Thyroid gland (tissue), 4 donors: ENCODE measurements around the gene FKBP14. TPM values are rescaled to one million over a fixed set of nuclear protein-coding genes. Genes with fewer than 3 reads are reported as not detected.
A peak's percentile ranks its signal among the peaks of the same experiment; 100 is the strongest.

ENCODE experiments used
- DNase-seq, 2 donors: peaks; one replicate each; pipeline ENCODE4 v3.0.0-alpha.2; 2019
- H3K27ac ChIP-seq, 3 donors: fragments of 200-600 bp; sonication (generic); 1 replicate in 2 of 3; 2 replicates in 1 of 3; pipeline ENCODE4 v1.5.1; 2016 to 2019; ENCODE audit warnings: mild to moderate bottlenecking in 1 of 3, moderate library complexity in 1 of 3
- H3K27me3 ChIP-seq: fragments of 200-600 bp; sonication (generic); one replicate; pipeline ENCODE4 v1.5.1; 2019
- H3K36me3 ChIP-seq, 2 donors: fragments of 200-600 bp; sonication (generic); one replicate each; pipeline ENCODE4 v1.5.1; 2016 to 2019
- H3K4me1 ChIP-seq, 2 donors: fragments of 200-600 bp; sonication (generic); one replicate each; pipeline ENCODE4 v1.5.1; 2017 to 2019
- H3K4me3 ChIP-seq, 3 donors: fragments of 200-600 bp; sonication (generic); replicated peaks in 1 of 3; 1 replicate in 2 of 3; 2 replicates in 1 of 3; pipeline ENCODE4 v1.5.1; 2016; ENCODE audit warnings: mild to moderate bottlenecking in 1 of 3
- H3K9me3 ChIP-seq: fragments of 200-600 bp; sonication (generic); one replicate; pipeline ENCODE4 v1.5.1; 2017
- POLR2A ChIP-seq, 2 donors: fragments of 450-650 bp; IDR thresholded peaks; one replicate each; pipeline ENCODE4 v1.6.1; 2017; ENCODE audit warnings: antibody characterized with exemption in 2 of 2, mild to moderate bottlenecking in 2 of 2, moderate library complexity in 1 of 2
- WGBS, 2 donors: methylation state at CpG; one replicate each; pipeline ENCODE4 v1.1.5; 2017; 5-methylcytosine and 5-hydroxymethylcytosine counted together
- intact Hi-C: fragments of 100-400 bp; cut with DNase I; formaldehyde crosslinking; loops from one replicate; pipeline ENCODE4 v1.15.1; 2023
- total RNA-seq, 4 donors: library from RNA; depleted of rRNA; stranded (reverse); fragments of >200 nt; gene quantifications; one replicate each; pipeline ENCODE4 v1.2.3, GENCODE V29; 2016
- TF ChIP-seq, protein P1 (sequence below), 6 experiments: fragments of 200-600 bp in 3 of 6; fragments of 450-650 bp in 3 of 6; sonication (generic) in 3 of 6; IDR thresholded peaks; one replicate each; pipeline ENCODE4 v1.5.1; 2016 to 2019; ENCODE audit warnings: antibody characterized with exemption in 6 of 6, mild to moderate bottlenecking in 2 of 6, inconsistent platforms in 1 of 6, moderate library complexity in 1 of 6

The FKBP14 gene
- 10 to 100 TPM in 1 of 4 donors, 1 to 10 TPM in 3; 5.2 to 11.7 (median 6.6) TPM for total RNA-seq

- H3K27ac ChIP-seq: peak within 1 kb of the TSS; percentile 19 to 71 (median 69)
- H3K36me3 ChIP-seq: no peaks in the 10 kb centered on the region
- H3K4me1 ChIP-seq: peaks cover 23 to 26% of the 10 kb centered on the region in 2 donors
- WGBS, 2 donors: 0 to 1% methylated on average over 24 to 34 of the region's 35 CpGs
- intact Hi-C loops: loop anchor here (10.0 kb wide), 1 partner anchor 108 kb away; the partner anchor contains the start of gene MTURN
- H3K27me3 ChIP-seq: no peaks in the 10 kb centered on the region
- DNase-seq: peak; percentile 98
- peak in 1 of 2 donors; percentile 37 for TF ChIP-seq POLR2A (IDR thresholded peaks at IDR 0.05)
- TF ChIP-seq, protein P1, sequence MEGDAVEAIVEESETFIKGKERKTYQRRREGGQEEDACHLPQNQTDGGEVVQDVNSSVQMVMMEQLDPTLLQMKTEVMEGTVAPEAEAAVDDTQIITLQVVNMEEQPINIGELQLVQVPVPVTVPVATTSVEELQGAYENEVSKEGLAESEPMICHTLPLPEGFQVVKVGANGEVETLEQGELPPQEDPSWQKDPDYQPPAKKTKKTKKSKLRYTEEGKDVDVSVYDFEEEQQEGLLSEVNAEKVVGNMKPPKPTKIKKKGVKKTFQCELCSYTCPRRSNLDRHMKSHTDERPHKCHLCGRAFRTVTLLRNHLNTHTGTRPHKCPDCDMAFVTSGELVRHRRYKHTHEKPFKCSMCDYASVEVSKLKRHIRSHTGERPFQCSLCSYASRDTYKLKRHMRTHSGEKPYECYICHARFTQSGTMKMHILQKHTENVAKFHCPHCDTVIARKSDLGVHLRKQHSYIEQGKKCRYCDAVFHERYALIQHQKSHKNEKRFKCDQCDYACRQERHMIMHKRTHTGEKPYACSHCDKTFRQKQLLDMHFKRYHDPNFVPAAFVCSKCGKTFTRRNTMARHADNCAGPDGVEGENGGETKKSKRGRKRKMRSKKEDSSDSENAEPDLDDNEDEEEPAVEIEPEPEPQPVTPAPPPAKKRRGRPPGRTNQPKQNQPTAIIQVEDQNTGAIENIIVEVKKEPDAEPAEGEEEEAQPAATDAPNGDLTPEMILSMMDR (IDR thresholded peaks at IDR 0.05): peak in 1 of 6 experiments; percentile 17
- H3K4me3 ChIP-seq: peak within 1 kb of the TSS in 2 of 3 donors; percentile 83 to 89
- no peaks in the 10 kb centered on the region for H3K9me3 ChIP-seq
These were observed at the start of gene FKBP14 for GRCh38 chr7:30026229-30027064. Gene FKBP14, minus strand, starts transcription at chr7:30026702. Its CDS starts 194 bp downstream, at chr7:30026508.

DNA sequence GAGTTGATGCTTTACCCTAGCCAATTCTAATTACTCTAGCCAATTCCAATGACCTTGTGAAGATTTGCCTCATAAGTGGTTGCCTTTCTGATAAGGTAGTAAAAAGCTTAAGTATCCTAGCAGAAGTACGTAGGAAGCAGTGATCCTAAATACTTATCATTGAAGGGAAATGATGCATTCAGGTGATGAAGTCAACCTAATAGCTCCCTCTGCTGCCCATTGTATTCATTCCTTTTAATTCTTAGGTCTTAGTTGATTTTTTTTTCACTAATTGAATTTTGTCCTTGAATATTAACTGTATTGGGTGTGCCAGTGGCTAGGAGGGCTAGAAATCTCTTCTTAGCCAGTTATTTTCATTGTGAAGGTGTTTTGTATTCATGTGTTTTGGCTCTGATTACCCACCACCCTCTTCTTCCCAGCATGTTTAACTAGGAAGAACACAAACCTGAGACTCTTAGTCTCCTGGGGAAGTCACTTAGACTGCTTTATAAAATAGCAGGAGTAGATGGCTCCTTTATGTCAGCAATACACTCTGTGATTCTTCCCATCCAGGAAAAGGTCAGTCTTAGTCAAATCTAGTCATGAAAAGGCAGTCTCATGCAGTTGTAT, 48.0 kb upstream of the FKBP14 start:
- Histone ChIP-seq H3K4me3 (no peak overlapping the region), H3K27me3 (no peaks in the 10 kb centered on the region), H3K27ac (no peak overlapping the region), H3K36me3 (peaks cover 0 to 3% of the 10 kb centered on the region in 2 donors), H3K4me1 (no peaks in the 10 kb centered on the region), H3K9me3 (no peaks in the 10 kb centered on the region)
- intact Hi-C loops: no loop called here
- DNase-seq: no peak
- WGBS, 2 donors: 26 to 29% methylated on average over 1 of the region's 1 CpG
- no peak for TF ChIP-seq POLR2A (IDR thresholded peaks at IDR 0.05)
- TF ChIP-seq, protein P1 (IDR thresholded peaks at IDR 0.05): peak in 3 of 6 experiments; percentile 46 to 53 (median 47)

GRCh38 chr7:30072735-30073134, 46.2 kb upstream of the FKBP14 start:
- intact Hi-C loops: no loop called here

DNA sequence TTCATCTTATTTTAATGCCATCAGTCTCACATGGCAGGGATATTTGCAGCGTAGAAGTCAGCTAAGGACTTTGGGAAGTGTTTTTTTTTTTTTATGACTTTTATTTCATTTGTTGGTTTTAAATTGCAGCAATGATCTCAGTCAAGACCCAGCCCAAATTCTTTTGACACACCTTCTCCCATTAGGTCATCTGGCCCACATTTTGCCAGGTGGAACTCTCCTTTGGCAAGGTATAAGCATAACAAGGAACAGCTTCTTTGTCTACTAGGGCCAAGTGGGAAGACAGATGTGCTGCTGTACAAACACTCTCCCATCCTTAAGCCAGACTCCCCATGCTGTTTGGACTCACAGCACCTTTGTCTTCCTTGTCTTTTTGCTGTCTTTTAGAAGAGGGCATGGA, 43.5 kb upstream of the FKBP14 start:
- TF ChIP-seq, protein P1 (IDR thresholded peaks at IDR 0.05): no peak
- 0% methylated on average over 1 of the region's 1 CpG for WGBS, 2 donors

More at GRCh38 chr7:30072735-30073134, 46.2 kb upstream of the FKBP14 start:
- H3K27me3 ChIP-seq: no peaks in the 10 kb centered on the region
- no peak overlapping the region for H3K27ac ChIP-seq
- no peaks in the 10 kb centered on the region for H3K36me3 ChIP-seq
- 95 to 100% methylated on average over 1 of the region's 1 CpG for WGBS, 2 donors
- no peak overlapping the region for H3K4me3 ChIP-seq
- H3K9me3 ChIP-seq: no peaks in the 10 kb centered on the region
- no peaks in the 10 kb centered on the region for H3K4me1 ChIP-seq
- no peak for DNase-seq
- TF ChIP-seq, protein P1 (IDR thresholded peaks at IDR 0.05): no peak
- TF ChIP-seq POLR2A (IDR thresholded peaks at IDR 0.05): no peak

More for the DNA sequence above, 43.5 kb upstream of the FKBP14 start:
- Histone ChIP-seq H3K36me3 (no peaks in the 10 kb centered on the region), H3K9me3 (no peaks in the 10 kb centered on the region), H3K27me3 (no peaks in the 10 kb centered on the region), H3K27ac (no peak overlapping the region), H3K4me3 (no peak overlapping the region), H3K4me1 (no peaks in the 10 kb centered on the region)
- no peak for DNase-seq
- intact Hi-C loops: no loop called here
